ENCODE data around the gene ACSS2. TPM values are rescaled to one million over a fixed set of nuclear protein-coding genes. Genes with fewer than 3 reads are reported as not detected.

Gene ACSS2
- polyA plus RNA-seq, 12 donors, result 39.2 to 74.0 (median 58.6) TPM; not detected in 1

GRCh38 chr20:34974246-34974645 is 97.8 kb downstream of the ACSS2 start:
- DNase-seq, result no peak

- no peak for DNase-seq
These were observed 99.9 kb downstream of the ACSS2 start for GRCh38 chr20:34976286-34976685.

Other genes with a start within 250 kb of the ACSS2 start
- 10 to 100 TPM in 11 of 12 donors, not detected in 1; 20.4 to 34.8 (median 26.2) TPM for gene PIGU, start 199.5 kb upstream of the ACSS2 start, polyA plus RNA-seq (ENCODE audit: insufficient read length in 12 of 12)
- 10 to 100 TPM in 5 of 12 donors, 1 to 10 TPM in 6, not detected in 1; 7.4 to 13.2 (median 10.0) TPM for gene TP53INP2, start 172.3 kb upstream of the ACSS2 start, polyA plus RNA-seq (ENCODE audit: insufficient read length in 12 of 12)
- gene NCOA6, start 51.0 kb upstream of the ACSS2 start, polyA plus RNA-seq (ENCODE audit: insufficient read length in 12 of 12), result 10 to 100 TPM in 11 of 12 donors, not detected in 1; 18.8 to 46.8 (median 25.5) TPM
- 10 to 100 TPM in 11 of 12 donors, not detected in 1; 11.4 to 27.7 (median 14.4) TPM for gene GGT7, start 3.8 kb upstream of the ACSS2 start, polyA plus RNA-seq (ENCODE audit: insufficient read length in 12 of 12)
- 10 to 100 TPM in 11 of 12 donors, not detected in 1; 22.6 to 38.8 (median 28.8) TPM for gene GSS, start 79.2 kb downstream of the ACSS2 start, polyA plus RNA-seq (ENCODE audit: insufficient read length in 12 of 12)
- gene MYH7B, start 79.3 kb downstream of the ACSS2 start, polyA plus RNA-seq (ENCODE audit: insufficient read length in 12 of 12), result 100 to 1,000 TPM in 4 of 12 donors, 10 to 100 TPM in 8; 56.9 to 480 (median 92.0) TPM
- 10 to 100 TPM in 11 of 12 donors, not detected in 1; 31.0 to 62.0 (median 56.2) TPM for gene TRPC4AP, start 216.2 kb downstream of the ACSS2 start, polyA plus RNA-seq (ENCODE audit: insufficient read length in 12 of 12)